ENCODE data around the gene UBE2V1.
"Not testable (repeated sequence)": the region's sequence is repeated elsewhere in the genome, so short reads cannot be mapped to it uniquely, and the experiment has no call there.

Gene UBE2V1

GRCh38 chr20:50070361-50070760 is 42.6 kb downstream of the UBE2V1 start:
- TF ChIP-seq, protein P1, sequence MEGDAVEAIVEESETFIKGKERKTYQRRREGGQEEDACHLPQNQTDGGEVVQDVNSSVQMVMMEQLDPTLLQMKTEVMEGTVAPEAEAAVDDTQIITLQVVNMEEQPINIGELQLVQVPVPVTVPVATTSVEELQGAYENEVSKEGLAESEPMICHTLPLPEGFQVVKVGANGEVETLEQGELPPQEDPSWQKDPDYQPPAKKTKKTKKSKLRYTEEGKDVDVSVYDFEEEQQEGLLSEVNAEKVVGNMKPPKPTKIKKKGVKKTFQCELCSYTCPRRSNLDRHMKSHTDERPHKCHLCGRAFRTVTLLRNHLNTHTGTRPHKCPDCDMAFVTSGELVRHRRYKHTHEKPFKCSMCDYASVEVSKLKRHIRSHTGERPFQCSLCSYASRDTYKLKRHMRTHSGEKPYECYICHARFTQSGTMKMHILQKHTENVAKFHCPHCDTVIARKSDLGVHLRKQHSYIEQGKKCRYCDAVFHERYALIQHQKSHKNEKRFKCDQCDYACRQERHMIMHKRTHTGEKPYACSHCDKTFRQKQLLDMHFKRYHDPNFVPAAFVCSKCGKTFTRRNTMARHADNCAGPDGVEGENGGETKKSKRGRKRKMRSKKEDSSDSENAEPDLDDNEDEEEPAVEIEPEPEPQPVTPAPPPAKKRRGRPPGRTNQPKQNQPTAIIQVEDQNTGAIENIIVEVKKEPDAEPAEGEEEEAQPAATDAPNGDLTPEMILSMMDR (IDR thresholded peaks at IDR 0.05; ENCODE audit: control insufficient read depth, extremely low read depth, insufficient read depth), result no peak
- H3K4me3 ChIP-seq (ENCODE audit: low read depth, low read length), result no peak overlapping the region
- no peak for DNase-seq (ENCODE audit: low read depth)

DNA sequence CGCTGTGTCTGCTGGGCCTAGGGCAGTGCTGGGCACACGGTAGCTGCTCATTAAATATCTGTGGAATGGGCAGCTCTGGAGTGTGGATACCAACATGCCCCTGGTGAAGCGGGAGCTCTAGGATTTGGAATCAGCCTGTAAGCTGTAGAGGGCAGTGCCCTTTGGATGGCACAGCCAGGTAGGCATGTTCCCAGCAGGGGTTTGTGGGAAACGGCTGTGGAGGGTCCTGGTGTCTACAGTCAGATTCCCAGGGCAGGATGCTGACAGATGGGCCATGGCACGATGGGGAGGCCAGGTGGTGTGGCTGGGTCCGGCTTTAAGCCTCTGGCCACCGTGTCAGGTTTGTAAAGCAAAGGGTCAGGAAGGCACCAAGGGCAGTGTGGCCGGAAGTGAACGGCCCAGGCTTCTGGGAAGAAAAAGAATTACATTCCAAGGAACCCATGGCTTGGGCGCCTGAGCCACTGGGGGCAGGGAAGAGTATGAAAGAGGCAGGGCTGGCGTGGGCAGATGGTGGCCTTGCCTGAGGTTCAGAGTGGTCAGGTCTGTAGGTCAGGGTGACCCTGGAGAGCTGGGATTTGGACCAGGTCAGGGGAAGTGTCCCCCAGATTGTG is 44.8 kb downstream of the UBE2V1 start:
- TF ChIP-seq, protein P1 (IDR thresholded peaks at IDR 0.05; ENCODE audit: control insufficient read depth, extremely low read depth, insufficient read depth), result no peak
- no peak for DNase-seq (ENCODE audit: low read depth)
- no peak overlapping the region for H3K4me3 ChIP-seq (ENCODE audit: low read depth, low read length)

GRCh38 chr20:50067461-50067860 is 45.5 kb downstream of the UBE2V1 start:
- TF ChIP-seq, protein P1 (IDR thresholded peaks at IDR 0.05; ENCODE audit: control insufficient read depth, extremely low read depth, insufficient read depth), result no peak
- no peak for DNase-seq (ENCODE audit: low read depth)
- no peak overlapping the region for H3K4me3 ChIP-seq (ENCODE audit: low read depth, low read length)

DNA sequence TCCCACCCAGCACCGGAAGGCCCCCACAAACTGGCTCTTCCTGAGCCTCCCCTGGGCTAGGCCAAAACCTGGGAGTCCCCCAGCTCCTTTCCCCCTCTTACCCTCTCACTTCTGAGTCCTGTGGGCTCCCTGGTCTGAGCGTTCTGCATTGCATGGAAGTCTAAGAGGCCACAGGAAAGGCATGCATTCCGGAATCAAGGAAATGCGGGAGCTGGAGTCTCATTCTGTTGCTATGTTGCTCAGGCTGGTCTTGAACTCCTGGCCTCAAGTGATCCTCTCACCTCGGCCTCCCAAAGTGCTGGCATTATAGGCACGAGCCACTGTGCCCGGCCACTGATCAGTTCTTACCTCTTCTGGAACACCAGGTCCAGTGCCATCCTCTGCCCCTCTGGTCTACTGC is 45.9 kb downstream of the UBE2V1 start:
- DNase-seq (ENCODE audit: low read depth), result no peak
- H3K4me3 ChIP-seq (ENCODE audit: low read depth, low read length), result no peak overlapping the region
- TF ChIP-seq, protein P1 (IDR thresholded peaks at IDR 0.05; ENCODE audit: control insufficient read depth, extremely low read depth, insufficient read depth), result no peak

GRCh38 chr20:50066161-50066834 is 46.7 kb downstream of the UBE2V1 start:
- TF ChIP-seq, protein P1 (IDR thresholded peaks at IDR 0.05; ENCODE audit: control insufficient read depth, extremely low read depth, insufficient read depth), result no peak
- DNase-seq (ENCODE audit: low read depth), result no peak

DNA sequence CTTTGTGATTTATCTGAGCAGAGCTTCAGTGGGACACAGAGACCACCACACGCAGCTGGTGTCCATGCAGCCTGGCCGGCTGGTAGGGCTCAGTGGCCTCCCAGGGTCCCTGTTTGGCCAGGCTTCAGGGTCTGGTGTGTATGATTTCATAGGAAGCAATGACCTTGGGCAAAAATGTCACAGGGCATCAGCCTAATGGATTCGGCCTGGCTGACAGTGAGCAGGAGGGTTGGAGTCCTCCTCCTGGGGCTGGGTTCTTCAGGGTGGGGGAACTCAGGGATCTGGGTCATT is 47.7 kb downstream of the UBE2V1 start:
- TF ChIP-seq, protein P1 (IDR thresholded peaks at IDR 0.05; ENCODE audit: control insufficient read depth, extremely low read depth, insufficient read depth), result no peak
- no peak overlapping the region for H3K4me3 ChIP-seq (ENCODE audit: low read depth, low read length)
- no peak for DNase-seq (ENCODE audit: low read depth)

More at GRCh38 chr20:50066161-50066834, 46.7 kb downstream of the UBE2V1 start:
- H3K4me3 ChIP-seq (ENCODE audit: low read depth, low read length), result no peak overlapping the region

DNA sequence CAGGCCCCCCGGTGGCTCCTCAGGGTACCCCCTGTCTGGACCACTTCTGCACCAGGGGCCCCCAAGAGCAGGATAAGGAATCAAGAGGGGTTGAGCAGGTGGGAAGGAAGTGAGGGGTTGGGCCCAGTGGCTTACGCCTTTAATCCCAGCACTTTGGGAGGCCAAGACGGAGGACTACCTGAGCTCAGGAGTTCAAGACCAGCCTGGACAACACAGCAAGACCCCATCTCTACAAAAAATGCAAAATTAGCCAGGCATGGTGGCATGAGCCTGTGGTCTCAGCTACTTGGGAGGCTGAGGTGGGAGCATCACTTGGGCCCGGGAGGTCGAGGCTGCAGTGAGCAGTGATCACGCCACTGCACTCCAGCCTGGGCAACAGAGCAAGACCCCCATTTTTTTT is 49.2 kb downstream of the UBE2V1 start:
- DNase-seq (ENCODE audit: low read depth); H3K4me3 ChIP-seq (ENCODE audit: low read depth, low read length): not testable (repeated sequence)

Data from LNCaP clone FGC (cell line).